Right forelimb (tissue), 1 donor: ENCODE results near the gene PFDN6.
"Not testable (repeated sequence)": the region's sequence is repeated elsewhere in the genome, so short reads cannot be mapped to it uniquely, and the experiment has no call there.

Source experiments
- DNase-seq: peaks from one replicate; pipeline ENCODE4 v3.0.0-alpha.2; 2018

Gene PFDN6

GRCh38 chr6:33288921-33289783, at the start of gene PFDN6, which contains the start of gene WDR46:
Gene PFDN6 (plus strand): TSS chr6:33289601. CDS start chr6:33289857, 256 bp downstream.
Gene WDR46 (minus strand): TSS chr6:33289239. CDS start chr6:33289170, 69 bp downstream.
- peak; percentile 91 for DNase-seq

- DNase-seq, result no peak
Observed at GRCh38 chr6:33241968-33242367, 47.4 kb upstream of the PFDN6 start.

- no peak for DNase-seq
Observed at GRCh38 chr6:33243476-33243875, 45.9 kb upstream of the PFDN6 start.

GRCh38 chr6:33247977-33248642, 41.3 kb upstream of the PFDN6 start:
- peak; percentile 92 for DNase-seq

- no peak for DNase-seq
Observed at GRCh38 chr6:33248643-33248931, 40.8 kb upstream of the PFDN6 start.

GRCh38 chr6:33248932-33249731, 40.3 kb upstream of the PFDN6 start:
- DNase-seq, result peak; percentile 94

GRCh38 chr6:33249732-33250630, 39.4 kb upstream of the PFDN6 start:
- DNase-seq, result no peak

GRCh38 chr6:33250731-33251130, 38.7 kb upstream of the PFDN6 start:
- DNase-seq, result no peak

- DNase-seq, result no peak
Observed at GRCh38 chr6:33251395-33252012, 37.9 kb upstream of the PFDN6 start.

GRCh38 chr6:33252759-33253158, 36.6 kb upstream of the PFDN6 start:
- no peak for DNase-seq

GRCh38 chr6:33254591-33254990, 34.8 kb upstream of the PFDN6 start:
- no peak for DNase-seq

GRCh38 chr6:33259032-33259431, 30.4 kb upstream of the PFDN6 start:
- no peak for DNase-seq

GRCh38 chr6:33262490-33262889, 26.9 kb upstream of the PFDN6 start:
- DNase-seq, result not testable (repeated sequence)

GRCh38 chr6:33264015-33264414, 25.4 kb upstream of the PFDN6 start:
- DNase-seq, result no peak

GRCh38 chr6:33271117-33271467, 18.3 kb upstream of the PFDN6 start:
- peak; percentile 61 for DNase-seq

- peak; percentile 94 for DNase-seq
Observed at GRCh38 chr6:33271468-33272274, 17.7 kb upstream of the PFDN6 start, which contains the start of the genes RPS18 and VPS52. Gene RPS18 (plus strand): TSS chr6:33272075. CDS start chr6:33272120, 45 bp downstream. Gene VPS52 (minus strand): TSS chr6:33271876. CDS start chr6:33271675, 201 bp downstream.

- DNase-seq, result no peak
Observed at GRCh38 chr6:33272275-33273128, 16.9 kb upstream of the PFDN6 start.

GRCh38 chr6:33273129-33273923, 16.1 kb upstream of the PFDN6 start:
- no peak for DNase-seq
